T-cell (primary cell): ENCODE results near the gene TAS2R42. TPM values are rescaled to one million over a fixed set of nuclear protein-coding genes. Genes with fewer than 3 reads are reported as not detected.

Experiments used
- ATAC-seq, 4 experiments: fragments of 200-7000 bp in 3 of 4; fragments of 150-1000 bp in 1 of 4; cut with Tn5 transposase; replicated peaks in 1 of 4; 1 replicate in 3 of 4; 2 replicates in 1 of 4; pipeline ENCODE4 v1.10.0; 2021; ENCODE audit warnings: moderate library complexity in 3 of 4, mild to moderate bottlenecking in 2 of 4, moderate number of reproducible peaks in 1 of 4
- CTCF ChIA-PET, 2 donors: fragments of 300-600 bp; sonication (Branson Sonifier 250); formaldehyde crosslinking; loops; one replicate each; lab custom pipeline; 2022; ENCODE audit warnings: antibody characterized with exemption in 2 of 2; lab: Charles Lee
- POLR2A ChIA-PET, 2 donors: fragments of 300-600 bp; sonication (Branson Sonifier 250); formaldehyde crosslinking; loops; one replicate each; lab custom pipeline; 2022; ENCODE audit warnings: antibody characterized with exemption in 2 of 2; lab: Charles Lee
- DNase-seq, 35 experiments: peaks; one replicate each; pipeline versions ENCODE4 v3.0.0 to v3.0.0-alpha.2; 2013 to 2023
- H3K27ac ChIP-seq: one replicate; pipeline ENCODE4 v1.5.1; 2013; ENCODE audit warnings: low read length
- H3K27me3 ChIP-seq, 2 experiments: replicated peaks in 1 of 2; 1 replicate in 1 of 2; 2 replicates in 1 of 2; pipeline versions ENCODE4 v1.6.1 to v1.7.0; 2013; ENCODE audit warnings: low read length in 1 of 2, mixed read lengths in 1 of 2; ENCODE audit not compliant: control insufficient read depth in 2 of 2, insufficient read depth in 2 of 2; ENCODE audit errors: extremely low read depth in 1 of 2
- H3K36me3 ChIP-seq, 2 donors: 1 replicate in 1 of 2; 2 replicates in 1 of 2; pipeline versions ENCODE4 v1.6.1 to v1.7.0; 2013; ENCODE audit warnings: low read length in 1 of 2; ENCODE audit not compliant: control insufficient read depth in 2 of 2, insufficient read depth in 1 of 2; ENCODE audit errors: extremely low read depth in 1 of 2
- H3K4me1 ChIP-seq, 2 experiments: 1 replicate in 1 of 2; 2 replicates in 1 of 2; pipeline versions ENCODE4 v1.6.1 to v1.7.0; 2013; ENCODE audit warnings: low read length in 2 of 2, mixed read lengths in 1 of 2; ENCODE audit not compliant: insufficient read depth in 2 of 2, control insufficient read depth in 1 of 2; ENCODE audit errors: extremely low read depth in 1 of 2
- H3K4me3 ChIP-seq, 2 donors: 1 replicate in 1 of 2; 2 replicates in 1 of 2; pipeline versions ENCODE4 v1.5.1 to v1.7.0; 2013; ENCODE audit warnings: mild to moderate bottlenecking in 2 of 2, low read length in 1 of 2, moderate library complexity in 1 of 2; ENCODE audit not compliant: control insufficient read depth in 1 of 2; ENCODE audit errors: extremely low read depth in 1 of 2
- H3K9me3 ChIP-seq: 2 replicates; pipeline ENCODE4 v1.7.0; 2013
- H3K27ac Mint-ChIP-seq, 2 donors: one replicate each; pipeline ENCODE4 v1.8.0; 2020 to 2021; ENCODE audit warnings: mild to moderate bottlenecking in 2 of 2, mixed read lengths in 2 of 2
- H3K27me3 Mint-ChIP-seq, 2 donors: one replicate each; pipeline ENCODE4 v1.8.0; 2021 to 2022; ENCODE audit warnings: mixed read lengths in 2 of 2
- H3K36me3 Mint-ChIP-seq: one replicate; pipeline ENCODE4 v1.8.0; 2021; ENCODE audit warnings: mixed read lengths
- H3K4me1 Mint-ChIP-seq, 3 donors: one replicate each; pipeline ENCODE4 v1.8.0; 2020 to 2022; ENCODE audit warnings: mixed read lengths in 3 of 3, mild to moderate bottlenecking in 1 of 3
- H3K4me3 Mint-ChIP-seq, 3 donors: one replicate each; pipeline ENCODE4 v1.8.0; 2020 to 2022; ENCODE audit warnings: mild to moderate bottlenecking in 3 of 3, mixed read lengths in 3 of 3, moderate library complexity in 3 of 3
- H3K9me3 Mint-ChIP-seq, 3 donors: one replicate each; pipeline ENCODE4 v1.8.0; 2020 to 2022; ENCODE audit warnings: mixed read lengths in 3 of 3
- WGBS: methylation state at CpG from one replicate; pipeline ENCODE4 v1.1.5; 2013; ENCODE audit warnings: missing lambda C conversion rate; ENCODE audit not compliant: insufficient coverage; 5-methylcytosine and 5-hydroxymethylcytosine counted together
- total RNA-seq, 35 experiments: library from RNA in 6 of 35; stranded (reverse) in 6 of 35; fragments of 120-200 nt in 1 of 35; gene quantifications; one replicate each; pipeline versions ENCODE4 v1.2.1 to v1.2.4 and lab custom pipeline; 2013 to 2026

Gene TAS2R42
- total RNA-seq, 5 donors from 2014 or later (not counting 1 experiment from before 2014, with no cell fraction given): not detected

- Mint-ChIP-seq H3K4me1 (no peaks in the 10 kb centered on the region), H3K27me3 (no peaks in the 10 kb centered on the region), H3K36me3 (peaks cover 11% of the 10 kb centered on the region), H3K9me3 (peaks cover 0 to 2% (median 0%) of the 10 kb centered on the region in 3 donors), H3K4me3 (no peak overlapping the region), H3K27ac (no peak overlapping the region)
- H3K9me3 ChIP-seq: no peaks in the 10 kb centered on the region
- no peak overlapping the region for H3K27ac ChIP-seq
- ATAC-seq (no peak), DNase-seq (no peak)
- H3K4me1 ChIP-seq: no peaks in the 10 kb centered on the region
- no peaks in the 10 kb centered on the region for H3K36me3 ChIP-seq
- no peaks in the 10 kb centered on the region for H3K27me3 ChIP-seq
- ChIA-PET POLR2A (no interaction called here), CTCF (no interaction called here)
- H3K4me3 ChIP-seq: no peak overlapping the region
These were observed 16.1 kb upstream of the TAS2R42 start for GRCh38 chr12:11202811-11203210.

- H3K4me1 Mint-ChIP-seq: no peaks in the 10 kb centered on the region
- H3K4me3 Mint-ChIP-seq: no peak overlapping the region
- H3K4me1 ChIP-seq: no peaks in the 10 kb centered on the region
- H3K9me3 ChIP-seq: no peaks in the 10 kb centered on the region
- no peak for ATAC-seq
- DNase-seq: no peak
- POLR2A ChIA-PET: no interaction called here
- H3K36me3 ChIP-seq: no peaks in the 10 kb centered on the region
- H3K36me3 Mint-ChIP-seq: peaks cover 4% of the 10 kb centered on the region
- no peaks in the 10 kb centered on the region for H3K9me3 Mint-ChIP-seq
- H3K27ac Mint-ChIP-seq: no peak overlapping the region
- H3K27ac ChIP-seq: no peak overlapping the region
- no peaks in the 10 kb centered on the region for H3K27me3 Mint-ChIP-seq
- CTCF ChIA-PET: no interaction called here
- H3K4me3 ChIP-seq: no peak overlapping the region
- no peaks in the 10 kb centered on the region for H3K27me3 ChIP-seq
These were observed 3.7 kb downstream of the TAS2R42 start for GRCh38 chr12:11183011-11183410.

- Mint-ChIP-seq H3K4me3 (no peak overlapping the region), H3K36me3 (peaks cover 4% of the 10 kb centered on the region), H3K4me1 (peaks cover 0 to 2% (median 2%) of the 10 kb centered on the region in 3 donors), H3K27ac (no peak overlapping the region), H3K27me3 (no peaks in the 10 kb centered on the region), H3K9me3 (no peaks in the 10 kb centered on the region)
- no peaks in the 10 kb centered on the region for H3K27me3 ChIP-seq
- no peak overlapping the region for H3K4me3 ChIP-seq
- CTCF ChIA-PET: no interaction called here
- H3K36me3 ChIP-seq: no peaks in the 10 kb centered on the region
- ATAC-seq (no peak), DNase-seq (no peak)
- H3K27ac ChIP-seq: no peak overlapping the region
- POLR2A ChIA-PET: no interaction called here
- no peaks in the 10 kb centered on the region for H3K4me1 ChIP-seq
- H3K9me3 ChIP-seq: no peaks in the 10 kb centered on the region
These were observed 4.2 kb downstream of the TAS2R42 start for GRCh38 chr12:11182529-11182928.

GRCh38 chr12:11178250-11178649 lies 8.5 kb downstream of the TAS2R42 start:
- Histone ChIP-seq H3K4me3 (no peak overlapping the region), H3K27ac (no peak overlapping the region), H3K9me3 (no peaks in the 10 kb centered on the region), H3K36me3 (no peaks in the 10 kb centered on the region), H3K4me1 (no peaks in the 10 kb centered on the region), H3K27me3 (no peaks in the 10 kb centered on the region)
- Mint-ChIP-seq H3K27ac (no peak overlapping the region), H3K27me3 (no peaks in the 10 kb centered on the region), H3K36me3 (peaks cover 23% of the 10 kb centered on the region), H3K4me3 (no peak overlapping the region), H3K9me3 (no peaks in the 10 kb centered on the region), H3K4me1 (peaks cover 12 to 19% (median 13%) of the 10 kb centered on the region in 3 donors)
- WGBS: no CpG with 5 or more reads among the region's 1 CpG
- DNase-seq: no peak
- ChIA-PET POLR2A (no interaction called here), CTCF (no interaction called here)
- no peak for ATAC-seq

GRCh38 chr12:11174022-11174421 lies 12.7 kb downstream of the TAS2R42 start:
- no CpG with 5 or more reads among the region's 2 CpGs for WGBS
- H3K27me3 ChIP-seq: no peaks in the 10 kb centered on the region
- no peak overlapping the region for H3K4me3 Mint-ChIP-seq
- no peak overlapping the region for H3K27ac ChIP-seq
- H3K27ac Mint-ChIP-seq: no peak overlapping the region
- ChIA-PET CTCF (interaction anchor here in 1 of 2 donors (0.6 to 0.8 kb wide), 2 partner anchors 403 to 1739 kb away, joined by 3 to 5 read pairs; no protein-coding TSS in a partner anchor), POLR2A (no interaction called here)
- H3K36me3 ChIP-seq: peaks cover 0 to 4% of the 10 kb centered on the region in 2 donors
- peaks cover 44 to 57% (median 50%) of the 10 kb centered on the region in 3 donors for H3K4me1 Mint-ChIP-seq
- ATAC-seq: no peak
- peaks cover 30% of the 10 kb centered on the region for H3K36me3 Mint-ChIP-seq
- H3K9me3 ChIP-seq: no peaks in the 10 kb centered on the region
- no peak overlapping the region for H3K4me3 ChIP-seq
- H3K4me1 ChIP-seq: peaks cover 13 to 22% of the 10 kb centered on the region in 2 experiments
- H3K27me3 Mint-ChIP-seq: no peaks in the 10 kb centered on the region
- no peak for DNase-seq
- peaks cover 0 to 3% (median 0%) of the 10 kb centered on the region in 3 donors for H3K9me3 Mint-ChIP-seq

- Histone ChIP-seq H3K4me3 (peak overlapping the region; percentile 62 to 90), H3K36me3 (peaks cover 0 to 7% of the 10 kb centered on the region in 2 donors), H3K9me3 (no peaks in the 10 kb centered on the region), H3K27me3 (no peaks in the 10 kb centered on the region), H3K4me1 (peaks cover 13 to 22% of the 10 kb centered on the region in 2 experiments), H3K27ac (peak overlapping the region; percentile 73)
- ATAC-seq (no peak), DNase-seq (peak in 1 of 35 experiments; percentile 17)
- CTCF ChIA-PET: interaction anchor here (1.1 to 1.6 kb wide), 3 partner anchors 9 to 374 kb away, joined by 4 to 8 read pairs (median 4); no protein-coding TSS in a partner anchor
- Mint-ChIP-seq H3K36me3 (peaks cover 41% of the 10 kb centered on the region), H3K27ac (peak overlapping the region; percentile 97 to 99), H3K4me1 (peaks cover 63 to 73% (median 65%) of the 10 kb centered on the region in 3 donors), H3K27me3 (no peaks in the 10 kb centered on the region), H3K9me3 (peaks cover 0 to 3% (median 0%) of the 10 kb centered on the region in 3 donors), H3K4me3 (peak overlapping the region; percentile 96 to 99 (median 99))
- WGBS: 20% methylated on average over 1 of the region's 10 CpGs
- POLR2A ChIA-PET: interaction anchor here (0.5 to 1.8 kb wide), 8 partner anchors 16 to 449 kb away, joined by 3 to 5 read pairs (median 4); no protein-coding TSS in a partner anchor
These were observed 14.6 kb downstream of the TAS2R42 start for GRCh38 chr12:11171969-11172675.
